GM12892 (cell line): ENCODE results near the gene SYT12.

Source experiments
- DNase-seq: peaks from one replicate; pipeline ENCODE4 v3.0.0; 2011; ENCODE audit not compliant: insufficient read length
- FAIRE-seq: peaks from 2 replicates; lab custom pipeline; 2011; peaks lifted over from hg19 to GRCh38; lab: Jason Lieb, UNC
- POLR2A ChIP-seq: IDR thresholded peaks from 2 replicates; pipeline ENCODE4 v1.6.1; 2011; ENCODE audit warnings: low read depth, low read length, control low read depth
- POLR2AphosphoS5 ChIP-seq: IDR thresholded peaks from 2 replicates; pipeline ENCODE4 v1.6.1; 2011; ENCODE audit warnings: low read depth, low read length, control low read depth
- TAF1 ChIP-seq: IDR thresholded peaks from 2 replicates; pipeline ENCODE4 v1.6.1; 2011; ENCODE audit warnings: low read depth, mild to moderate bottlenecking, control low read depth, low read length, borderline replicate concordance

Gene SYT12

DNA sequence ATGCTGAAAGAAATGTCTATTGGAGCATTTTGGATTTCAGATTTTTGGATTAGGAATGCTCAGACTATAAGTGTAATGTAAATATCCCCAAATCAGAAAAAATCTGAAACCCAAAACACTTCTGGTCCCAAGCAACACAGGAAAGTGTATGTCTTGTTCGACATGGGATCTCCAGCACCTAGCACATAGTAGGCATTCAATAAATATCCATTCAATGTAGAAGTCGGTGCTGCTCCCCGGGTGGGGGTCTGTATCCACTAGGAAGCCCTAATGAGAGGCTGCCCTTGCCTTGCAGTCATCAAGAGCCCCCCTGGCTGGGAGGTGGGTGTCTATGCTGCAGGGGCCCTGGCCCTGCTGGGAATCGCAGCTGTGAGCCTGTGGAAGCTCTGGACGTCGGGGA is 11.4 kb downstream of the SYT12 start:
- TF ChIP-seq POLR2A (no peak), POLR2AphosphoS5 (no peak), TAF1 (no peak)
- FAIRE-seq = no peak
- DNase-seq = no peak

DNA sequence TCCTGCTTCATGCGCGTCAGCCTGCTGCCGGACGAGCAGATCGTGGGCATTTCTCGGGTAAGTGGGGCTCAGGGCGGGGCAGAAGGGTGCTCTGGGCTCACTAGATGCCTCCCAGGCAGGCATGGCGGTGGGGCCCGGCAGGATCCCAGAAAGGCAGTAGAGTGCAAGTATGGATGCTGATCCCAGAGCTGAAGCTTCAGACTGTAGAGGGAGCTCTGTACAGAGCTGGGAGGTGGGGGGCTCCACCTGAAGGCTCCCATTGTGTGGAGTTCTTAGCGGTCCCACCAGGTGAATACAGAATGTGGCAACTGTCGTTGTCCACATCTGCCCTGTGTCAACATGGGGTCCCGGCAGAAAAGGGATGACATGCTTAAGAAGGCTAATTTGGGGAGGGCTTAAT is 17.2 kb downstream of the SYT12 start:
- no peak for TF ChIP-seq TAF1
- TF ChIP-seq POLR2AphosphoS5 = no peak
- no peak for DNase-seq

DNA sequence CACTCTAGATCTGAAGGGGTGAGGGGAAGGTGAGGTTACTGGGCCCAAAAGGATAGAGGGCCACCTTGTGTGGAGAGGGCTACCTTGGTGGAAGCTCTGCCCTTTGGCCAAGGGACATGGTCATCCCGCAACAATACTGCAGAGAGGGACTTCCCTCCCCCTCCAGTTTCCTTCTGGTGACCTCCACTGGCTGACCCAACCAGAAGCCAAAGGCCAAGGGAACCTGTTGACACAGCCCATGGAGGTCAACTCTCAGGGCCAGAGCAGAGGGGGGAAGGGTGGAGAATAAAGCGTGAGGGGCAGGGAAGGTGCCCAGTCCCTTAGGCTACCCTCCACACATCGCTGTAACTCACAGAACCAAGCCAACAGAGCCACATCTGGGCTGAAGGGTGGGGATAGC is 18.7 kb downstream of the SYT12 start:
- TF ChIP-seq POLR2A (no peak), TAF1 (no peak), POLR2AphosphoS5 (no peak)
- FAIRE-seq (no peak), DNase-seq (no peak)

More for the DNA sequence above, 17.2 kb downstream of the SYT12 start:
- FAIRE-seq = no peak

- no peak for FAIRE-seq
- no peak for DNase-seq
- TF ChIP-seq POLR2A (no peak), POLR2AphosphoS5 (no peak), TAF1 (no peak)
Measured at GRCh38 chr11:67043572-67044349, 20.8 kb downstream of the SYT12 start.

- peak; percentile 62 for FAIRE-seq
- TF ChIP-seq TAF1 (no peak), POLR2A (no peak), POLR2AphosphoS5 (no peak)
Measured at GRCh38 chr11:67044496-67044895, 21.6 kb downstream of the SYT12 start.

GRCh38 chr11:67045314-67045713 is 22.4 kb downstream of the SYT12 start:
- no peak for TF ChIP-seq TAF1
- no peak for TF ChIP-seq POLR2AphosphoS5
- TF ChIP-seq POLR2A = no peak
- FAIRE-seq (peak; percentile 91), DNase-seq (peak; percentile 64)

More at GRCh38 chr11:67044496-67044895, 21.6 kb downstream of the SYT12 start:
- DNase-seq = no peak

DNA sequence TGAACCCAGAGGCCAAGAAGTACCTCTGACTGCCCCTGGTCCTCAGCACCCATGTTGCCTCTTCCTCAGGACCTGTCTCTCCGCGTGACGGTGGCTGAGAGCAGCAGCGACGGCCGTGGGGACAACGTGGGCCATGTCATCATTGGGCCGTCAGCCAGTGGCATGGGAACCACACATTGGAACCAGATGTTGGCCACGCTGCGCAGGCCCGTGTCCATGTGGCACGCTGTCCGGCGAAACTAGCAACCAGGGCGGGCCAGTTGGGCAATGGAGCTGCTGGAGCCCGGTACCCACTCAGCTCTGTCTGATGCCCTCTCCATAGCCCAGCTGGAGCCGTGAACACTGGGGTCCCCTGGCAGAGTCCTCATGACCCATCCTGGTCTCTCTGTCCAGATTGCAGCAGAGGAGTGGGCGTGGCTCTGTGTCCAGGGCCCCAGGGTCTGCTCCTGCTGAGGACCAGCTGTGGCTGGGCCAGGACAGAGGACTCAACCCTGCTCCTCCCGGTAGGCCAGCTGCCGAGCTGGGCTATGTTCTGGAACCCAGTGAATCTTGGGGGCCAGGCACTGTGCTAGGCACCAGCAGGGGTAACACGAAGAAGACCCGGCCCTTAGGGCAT is 25.7 kb downstream of the SYT12 start:
- TF ChIP-seq POLR2AphosphoS5 = no peak
- no peak for TF ChIP-seq TAF1
- TF ChIP-seq POLR2A = no peak
- DNase-seq = no peak
- no peak for FAIRE-seq

- no peak for FAIRE-seq
- no peak for TF ChIP-seq TAF1
- TF ChIP-seq POLR2AphosphoS5 = no peak
- DNase-seq = no peak
Measured at GRCh38 chr11:67050139-67050538, 27.2 kb downstream of the SYT12 start.

DNA sequence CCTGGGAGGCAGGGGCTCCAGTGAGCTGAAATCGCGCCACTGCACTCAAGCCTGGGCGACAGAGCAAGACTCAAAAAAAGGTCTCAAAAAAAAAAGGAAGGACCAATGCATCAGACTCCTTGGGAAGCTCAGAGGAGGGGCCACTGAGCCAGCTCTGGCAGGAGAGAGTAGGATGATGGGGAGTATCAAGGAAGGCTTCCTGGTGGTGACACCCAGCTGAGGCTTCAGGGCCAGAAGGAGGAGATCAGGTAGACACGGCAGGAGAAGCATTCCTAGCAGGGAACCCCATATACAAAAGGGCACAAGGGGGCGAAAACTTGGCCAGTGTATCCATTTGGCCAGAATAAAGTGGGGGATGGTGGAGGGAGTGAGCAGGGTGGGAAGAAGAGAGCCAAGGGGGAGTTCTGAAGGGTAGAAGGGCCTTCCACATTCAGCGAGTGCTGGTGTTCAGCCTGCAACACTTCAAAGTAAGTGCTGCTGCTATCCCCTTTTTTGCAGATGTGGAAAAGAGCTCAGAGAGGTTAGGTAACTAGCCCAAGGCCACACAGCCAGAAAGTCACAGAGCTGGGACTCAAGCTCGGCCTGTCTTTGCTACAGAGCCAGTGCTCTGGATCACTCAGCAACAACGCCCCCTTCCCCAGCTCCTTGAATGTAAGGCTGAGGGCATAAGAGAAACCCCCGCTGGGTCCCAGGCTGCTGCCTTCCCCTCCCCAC is 28.4 kb downstream of the SYT12 start:
- no peak for DNase-seq
- TF ChIP-seq TAF1 (no peak), POLR2A (no peak), POLR2AphosphoS5 (no peak)
- no peak for FAIRE-seq

DNA sequence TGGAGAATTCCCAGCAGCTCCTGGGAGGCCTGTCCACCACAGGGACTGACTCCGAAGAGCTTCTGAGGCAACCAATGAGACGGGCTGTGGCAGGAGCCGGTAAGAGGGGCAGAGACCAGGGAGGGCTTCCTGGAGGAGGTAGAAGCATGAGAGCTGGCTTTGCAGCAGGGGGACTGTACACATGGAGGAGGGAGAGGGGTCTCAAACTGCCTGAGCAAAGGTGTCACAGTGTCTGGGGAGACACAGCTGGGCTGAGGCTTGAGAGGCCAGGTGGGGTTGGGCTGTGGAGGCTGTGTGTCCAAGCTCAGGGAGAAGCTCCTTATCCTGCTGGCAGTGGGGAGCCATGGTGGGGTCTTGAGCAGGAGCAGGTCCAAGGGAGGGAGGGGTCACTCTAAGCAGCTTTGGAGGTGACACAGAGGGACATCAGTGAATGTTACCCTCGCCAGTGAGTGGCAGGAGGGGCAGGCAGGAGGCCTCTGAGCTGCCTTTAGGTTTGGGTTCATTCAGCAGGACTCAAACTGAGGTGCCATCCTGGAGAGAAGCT is 29.1 kb downstream of the SYT12 start:
- FAIRE-seq (peak; percentile 24), DNase-seq (no peak)
- TF ChIP-seq TAF1 (no peak), POLR2AphosphoS5 (no peak), POLR2A (no peak)

DNA sequence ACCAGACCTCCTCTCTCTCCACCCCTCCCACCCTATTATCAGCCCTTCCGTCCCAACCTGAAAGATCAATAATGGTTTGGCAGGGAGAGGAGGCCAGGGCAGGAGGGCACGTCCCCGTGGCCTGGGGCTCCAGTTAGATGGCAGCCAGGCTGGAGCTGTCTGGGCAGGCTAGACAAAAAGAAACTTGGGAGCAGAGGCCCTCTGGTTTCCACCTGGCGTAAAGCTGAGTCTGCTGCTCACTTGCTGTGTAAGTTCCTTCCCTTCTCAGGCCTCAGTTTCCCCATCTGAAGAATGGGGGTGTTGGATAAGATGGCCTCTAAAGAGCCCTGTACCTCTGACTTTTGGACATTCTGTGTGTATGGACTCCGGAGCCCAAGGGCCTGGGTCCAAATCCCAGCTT is 30.0 kb downstream of the SYT12 start:
- FAIRE-seq (peak; percentile 27), DNase-seq (no peak)
- TF ChIP-seq POLR2AphosphoS5 (no peak), TAF1 (no peak), POLR2A (no peak)
